HG03103 (cell line): Measurements from ENCODE around the gene PEF1.

Experiments used
- ATAC-seq: cut with Tn5 transposase; IDR thresholded peaks from one replicate; pipeline ENCODE4 v1.9.1; 2021; ENCODE audit warnings: low read depth; ENCODE audit not compliant: unreplicated experiment

PEF1 gene

GRCh38 chr1:31617218-31617915 lies 27.3 kb downstream of the PEF1 start, which contains the start of gene HCRTR1:
Gene HCRTR1 (plus strand): TSS chr1:31617689. CDS start chr1:31619193, 1,504 bp downstream.
- no peak for ATAC-seq

GRCh38 chr1:31615939-31616338 lies 28.7 kb downstream of the PEF1 start:
- no peak for ATAC-seq

- ATAC-seq, result no peak
Measured at GRCh38 chr1:31615414-31615813, 29.3 kb downstream of the PEF1 start.

GRCh38 chr1:31614414-31615005 lies 30.2 kb downstream of the PEF1 start:
- ATAC-seq, result no peak

GRCh38 chr1:31609514-31610118 lies 35.1 kb downstream of the PEF1 start:
- no peak for ATAC-seq

GRCh38 chr1:31607360-31607759 lies 37.3 kb downstream of the PEF1 start:
- ATAC-seq, result no peak

- peak; percentile 86 for ATAC-seq
Measured at GRCh38 chr1:31605908-31606427, 38.7 kb downstream of the PEF1 start.

- no peak for ATAC-seq
Measured at GRCh38 chr1:31602081-31602480, 42.6 kb downstream of the PEF1 start.

- ATAC-seq, result no peak
Measured at GRCh38 chr1:31600641-31601040, 44.0 kb downstream of the PEF1 start.

GRCh38 chr1:31598980-31599379 lies 45.7 kb downstream of the PEF1 start:
- ATAC-seq, result no peak

GRCh38 chr1:31596737-31597097 lies 48.0 kb downstream of the PEF1 start:
- no peak for ATAC-seq

GRCh38 chr1:31595836-31596736 lies 48.6 kb downstream of the PEF1 start:
- ATAC-seq, result no peak

GRCh38 chr1:31593770-31594632 lies 50.7 kb downstream of the PEF1 start:
- ATAC-seq, result no peak

GRCh38 chr1:31593136-31593665 lies 51.5 kb downstream of the PEF1 start:
- ATAC-seq, result no peak

- ATAC-seq, result no peak
Measured at GRCh38 chr1:31592132-31592531, 52.5 kb downstream of the PEF1 start.

- no peak for ATAC-seq
Measured at GRCh38 chr1:31591425-31592093, 53.1 kb downstream of the PEF1 start.

- no peak for ATAC-seq
Measured at GRCh38 chr1:31588751-31589515, 55.7 kb downstream of the PEF1 start.

GRCh38 chr1:31587720-31588423 lies 56.8 kb downstream of the PEF1 start:
- ATAC-seq, result no peak
